Daoy (cell line): ENCODE results near the gene TET2. TPM values are rescaled to one million over a fixed set of nuclear protein-coding genes. Genes with fewer than 3 reads are reported as not detected.
A peak's percentile ranks its signal among the peaks of the same experiment; 100 is the strongest.

ENCODE experiments used
- DNase-seq: peaks from one replicate; pipeline ENCODE4 v3.0.0-alpha.2; 2015; ENCODE audit warnings: low read depth
- total RNA-seq: library from RNA; depleted of rRNA; stranded (reverse); fragments of >200 nt; shearing (Covaris generic); gene quantifications from 2 replicates; pipeline ENCODE4 v1.2.3, GENCODE V29; 2014

The TET2 gene
- total RNA-seq, 1 experiment from 2014 or later = 3.2 TPM

DNA sequence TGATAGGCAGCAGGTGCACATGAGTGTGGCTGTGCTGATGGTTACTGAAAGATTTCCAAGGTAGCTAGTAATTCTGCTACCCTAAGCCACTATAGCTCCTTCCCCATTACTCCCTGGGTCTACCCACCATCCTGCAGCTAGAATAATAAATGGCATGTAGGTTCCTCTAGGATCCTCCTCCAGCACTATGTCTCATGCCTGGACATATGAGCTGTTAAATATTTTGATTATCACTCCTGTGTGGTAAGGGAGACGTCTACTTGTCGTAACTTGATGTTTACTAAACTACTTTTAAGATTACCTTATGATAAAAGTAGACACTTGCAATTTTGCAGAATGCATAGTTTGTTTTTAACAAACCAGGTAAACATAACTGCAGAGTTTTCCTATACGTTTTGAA is 35.5 kb downstream of the TET2 start:
- no peak for DNase-seq

DNA sequence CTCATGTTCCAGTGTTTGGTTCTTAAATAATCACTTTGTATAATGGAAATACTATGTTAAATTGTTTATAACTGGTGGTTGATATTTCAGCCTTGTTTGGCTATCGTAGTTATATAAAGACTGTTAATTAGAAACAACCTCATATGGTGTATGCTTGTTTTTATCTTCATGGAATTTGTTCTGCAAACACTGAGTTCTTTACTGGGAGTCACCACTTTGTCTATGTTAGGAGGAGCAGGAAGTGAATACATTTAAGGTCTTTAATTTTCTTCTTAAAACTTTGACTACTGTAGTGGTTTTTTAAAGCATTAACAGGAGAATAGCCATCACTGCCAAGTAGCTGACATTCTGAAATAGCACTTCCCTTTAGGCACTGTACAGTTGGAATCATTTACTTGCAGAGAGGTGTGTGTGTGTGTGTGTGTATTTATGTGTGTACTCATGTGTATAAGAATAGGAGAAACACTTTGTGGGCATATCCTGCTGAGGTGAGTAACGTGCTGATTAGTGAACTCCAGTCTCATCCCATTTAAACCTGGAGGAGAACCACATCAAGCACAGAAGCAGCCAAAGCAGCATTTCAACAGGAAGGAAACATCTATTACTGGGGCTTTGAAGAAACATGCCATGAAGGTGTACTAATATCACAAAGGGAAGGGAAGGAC is 37.8 kb downstream of the TET2 start:
- DNase-seq = no peak

DNA sequence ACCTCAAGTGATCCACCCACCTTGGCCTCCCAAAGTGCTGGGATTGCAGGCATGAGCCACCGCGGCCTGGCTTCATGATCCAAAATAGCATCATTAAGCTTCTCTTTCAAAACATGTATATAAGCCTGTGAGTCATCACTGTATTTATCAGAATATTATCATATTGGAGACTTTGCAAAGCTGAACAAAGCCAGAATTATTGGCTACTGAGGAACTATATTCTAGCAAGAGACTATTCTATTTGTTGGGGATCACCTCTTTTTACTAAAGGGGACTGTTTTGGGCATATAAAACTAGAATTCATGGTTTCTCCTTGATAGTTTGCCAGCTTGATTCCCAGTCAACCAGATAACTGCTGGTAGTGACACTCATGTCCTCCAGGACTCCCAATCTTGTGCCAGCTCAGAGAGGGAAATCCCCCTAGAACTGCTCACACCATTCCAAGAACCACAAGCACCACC is 40.1 kb downstream of the TET2 start:
- DNase-seq = peak; percentile 64

DNA sequence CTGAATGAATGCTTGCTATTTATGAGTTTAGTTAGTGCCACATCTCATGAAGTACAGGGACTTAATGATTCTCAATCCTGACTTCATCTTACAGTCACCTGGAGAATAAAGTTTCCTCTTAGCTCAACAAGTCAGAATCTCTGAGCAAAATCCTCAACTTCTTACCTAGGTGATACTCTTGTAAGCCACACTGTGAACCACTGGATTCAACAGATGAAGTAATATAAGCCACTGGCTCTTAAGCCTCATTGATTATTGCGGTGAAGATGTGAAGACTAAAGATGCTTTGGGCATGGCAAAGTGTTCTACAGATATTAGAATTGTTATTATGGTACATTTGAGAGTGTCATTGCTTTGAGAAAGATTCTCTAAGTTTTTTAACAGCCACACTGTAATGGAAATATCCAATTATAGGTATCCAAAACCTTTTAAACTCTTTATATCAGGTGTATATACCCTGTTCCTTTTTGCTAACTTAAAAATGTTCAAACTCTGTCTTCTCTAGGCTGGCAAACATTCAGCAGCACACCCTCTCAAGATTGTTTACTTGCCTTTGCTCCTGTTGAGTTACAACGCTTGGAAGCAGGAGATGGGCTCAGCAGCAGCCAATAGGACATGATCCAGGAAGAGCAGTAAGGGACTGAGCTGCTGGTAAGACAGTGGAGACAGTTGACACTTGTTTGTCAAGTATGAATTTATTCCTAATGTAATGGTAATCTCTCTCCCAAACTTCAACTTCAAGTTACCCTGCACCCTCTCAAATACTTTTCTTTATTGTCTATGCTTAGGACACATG is 43.4 kb downstream of the TET2 start:
- no peak for DNase-seq

DNA sequence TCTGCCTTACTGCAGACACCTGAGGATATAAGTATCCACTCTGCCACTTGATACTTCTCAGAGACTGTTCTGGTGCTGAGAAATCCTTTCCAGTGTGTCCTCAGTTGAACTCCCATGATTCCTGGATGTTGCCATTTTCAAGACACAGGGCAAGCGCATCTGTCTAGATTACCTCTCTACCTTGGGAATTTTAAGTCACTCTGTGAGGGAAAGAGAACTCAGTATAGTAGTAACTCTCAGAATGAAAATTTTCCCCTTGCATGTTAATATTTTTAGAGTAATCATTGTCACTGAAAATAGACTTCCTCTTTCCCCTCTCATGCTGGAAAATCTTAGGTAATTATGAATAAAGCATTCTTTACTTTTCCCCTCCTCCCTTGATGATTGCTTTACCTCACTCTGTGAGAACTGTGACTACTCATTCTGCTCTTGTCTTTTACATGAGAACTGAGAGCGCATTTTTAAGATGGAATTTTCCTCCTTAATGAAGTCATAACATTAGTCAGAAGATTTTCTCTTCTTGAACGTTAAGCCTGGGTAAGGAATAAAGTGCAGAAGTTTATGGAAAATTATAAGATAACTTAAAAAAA is 45.0 kb downstream of the TET2 start:
- no peak for DNase-seq

DNA sequence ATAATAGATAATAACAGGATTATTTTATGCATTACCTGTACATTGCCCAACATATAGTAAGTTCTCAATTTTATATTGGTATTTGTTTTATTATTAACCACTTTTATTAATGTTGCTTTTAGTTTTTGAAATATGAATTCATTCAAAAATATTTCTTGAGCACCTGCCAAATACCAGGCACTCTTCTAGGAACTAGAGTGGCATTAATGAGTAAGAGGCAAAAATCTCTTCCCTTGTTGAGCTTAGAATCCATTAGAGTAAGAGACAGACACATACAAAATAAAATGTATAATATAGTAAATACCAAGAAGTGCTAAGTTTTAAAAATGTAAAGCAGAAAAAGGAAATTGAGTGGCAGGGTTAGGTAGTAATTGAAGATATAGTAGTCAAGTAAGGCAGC is 45.8 kb downstream of the TET2 start:
- no peak for DNase-seq

DNA sequence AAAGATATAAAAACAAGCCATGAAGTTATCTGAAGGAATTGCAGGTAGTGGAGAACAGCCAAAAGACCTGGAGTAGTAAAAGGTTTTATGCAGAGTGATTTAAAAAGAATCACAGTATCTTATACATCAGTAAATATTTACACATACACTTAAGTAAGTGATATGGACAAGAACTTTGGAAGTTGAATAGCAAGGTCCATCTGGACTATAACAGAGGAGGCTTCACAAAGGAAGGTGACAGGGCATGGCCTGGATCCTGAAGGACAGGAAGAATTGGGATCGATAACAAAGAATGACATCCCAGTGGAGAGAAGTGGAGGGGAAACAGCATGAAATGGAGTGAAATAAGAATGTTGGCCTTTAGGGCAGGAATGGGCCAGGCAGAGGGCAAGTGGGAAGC is 46.2 kb downstream of the TET2 start:
- DNase-seq = no peak

DNA sequence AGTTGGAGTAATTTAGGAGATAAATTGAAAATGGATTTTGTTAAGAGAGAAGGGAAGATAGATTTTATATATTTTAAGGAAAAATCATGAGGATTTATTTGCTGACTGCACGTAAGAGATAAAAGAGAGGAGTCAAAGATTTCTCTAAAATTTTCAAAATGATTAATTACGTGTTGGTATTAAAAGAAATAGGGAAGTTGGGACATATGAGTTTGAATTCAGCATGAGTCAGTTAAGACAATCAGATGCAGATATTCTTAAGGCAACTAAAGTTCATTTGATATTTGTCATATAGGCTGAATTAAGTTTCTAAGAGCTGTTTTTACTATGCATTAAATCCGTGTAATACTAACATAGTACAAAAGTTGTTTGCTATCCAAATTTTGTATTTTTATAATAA is 46.9 kb downstream of the TET2 start:
- DNase-seq = no peak

DNA sequence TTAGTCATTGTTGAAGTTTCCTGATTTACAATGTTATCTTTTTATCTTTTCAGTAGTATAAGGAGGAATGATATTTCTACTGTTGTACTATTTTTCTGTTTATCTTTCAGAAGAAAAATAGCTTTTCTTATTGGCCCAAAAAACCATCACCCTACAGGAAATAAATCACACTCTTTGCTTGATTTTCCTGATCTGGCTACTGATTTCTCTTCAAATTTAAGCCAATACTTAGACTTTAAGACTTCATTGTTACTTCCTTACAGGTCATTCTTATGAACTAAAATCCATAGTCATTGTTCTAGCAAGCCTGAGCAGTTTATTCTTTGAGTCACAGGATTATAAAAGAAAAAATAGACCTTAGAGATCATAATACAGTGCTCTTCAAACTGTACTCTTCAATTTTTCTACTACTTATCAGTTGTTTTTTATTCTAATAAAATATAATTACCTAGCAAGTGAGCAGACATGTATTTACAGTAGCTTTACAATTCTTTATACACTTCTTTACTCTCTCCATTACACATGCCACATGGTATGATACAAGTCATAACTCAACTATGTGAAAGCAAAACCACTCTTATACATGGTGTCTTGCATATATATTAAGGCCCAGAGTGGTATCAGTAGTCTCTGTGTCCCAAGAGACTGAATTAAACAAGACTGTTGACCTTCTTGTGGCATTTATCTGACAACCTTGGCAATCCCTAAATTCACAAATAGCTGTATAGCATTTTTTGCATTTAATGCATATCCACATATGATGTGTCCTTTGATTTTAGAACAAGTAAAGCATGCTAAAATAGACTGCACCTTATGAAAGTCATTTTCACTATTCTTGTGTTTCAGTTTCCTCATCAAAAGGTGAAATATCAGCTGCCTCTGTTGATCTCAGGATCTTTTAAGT is 47.9 kb downstream of the TET2 start:
- no peak for DNase-seq

DNA sequence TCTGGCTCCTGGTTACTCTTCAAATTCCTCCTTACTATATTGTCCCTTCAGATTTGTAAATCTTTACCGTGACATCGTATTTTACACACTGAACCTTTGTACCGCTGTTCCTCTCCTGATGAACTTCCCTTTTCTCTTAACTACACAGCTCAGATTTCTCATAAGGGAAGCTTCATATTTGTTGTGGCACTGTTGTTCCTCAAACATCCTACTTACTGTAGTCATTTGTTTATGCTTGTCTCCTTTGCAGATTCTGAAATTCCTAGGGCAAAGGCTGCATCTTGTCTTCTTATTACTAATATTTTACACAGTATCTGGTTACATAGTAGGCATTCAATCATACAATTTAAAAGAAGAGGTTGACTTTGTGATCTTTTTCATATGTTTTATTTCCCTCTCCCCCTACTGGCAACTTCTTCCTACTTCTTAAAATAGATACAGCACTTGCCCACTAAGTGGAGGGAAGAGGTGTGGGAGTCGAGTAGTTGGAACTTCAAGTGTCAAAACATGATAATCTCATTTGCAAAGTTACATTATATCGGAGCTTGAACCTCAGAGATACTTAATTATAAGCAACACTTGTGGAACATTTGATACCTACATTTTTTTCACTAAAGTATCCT is 50.0 kb downstream of the TET2 start:
- DNase-seq = no peak

DNA sequence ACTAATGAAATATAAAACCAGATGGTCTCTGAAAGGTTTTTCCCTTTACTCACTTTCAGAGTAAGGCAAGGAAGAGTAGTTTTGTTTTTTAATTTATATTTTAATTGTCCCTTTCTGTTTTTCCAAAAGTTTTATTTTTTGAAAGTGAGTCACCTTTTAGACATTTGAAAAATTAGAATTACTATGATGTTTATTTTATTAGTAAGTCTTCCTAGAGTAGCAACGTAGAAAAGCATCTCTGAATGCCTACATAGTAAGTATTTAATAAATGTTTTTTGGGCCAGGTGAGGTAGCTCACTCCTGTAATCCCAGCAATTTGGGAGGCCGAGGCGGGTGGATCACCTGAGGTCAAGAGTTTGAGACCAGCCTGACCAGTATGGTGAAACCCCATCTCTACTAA is 51.1 kb downstream of the TET2 start:
- DNase-seq = no peak

DNA sequence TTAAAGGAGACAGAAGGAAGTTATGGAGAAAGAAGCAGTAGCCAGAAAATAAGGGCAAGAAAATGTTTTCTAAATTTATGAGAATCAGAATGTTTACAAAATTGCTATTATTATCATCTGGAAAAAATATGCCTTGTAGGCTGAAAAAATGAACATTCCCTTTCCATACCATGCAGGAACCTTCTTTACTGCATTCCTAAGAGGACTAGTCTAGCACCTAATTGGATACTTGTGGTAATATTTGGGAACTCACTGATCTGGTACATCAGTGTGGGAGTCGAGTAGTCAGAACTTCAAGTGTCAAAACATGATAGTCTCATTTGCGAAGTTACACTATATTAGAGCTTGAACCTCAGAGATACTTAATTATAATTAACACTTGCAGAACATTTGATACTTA is 51.9 kb downstream of the TET2 start:
- DNase-seq = no peak

DNA sequence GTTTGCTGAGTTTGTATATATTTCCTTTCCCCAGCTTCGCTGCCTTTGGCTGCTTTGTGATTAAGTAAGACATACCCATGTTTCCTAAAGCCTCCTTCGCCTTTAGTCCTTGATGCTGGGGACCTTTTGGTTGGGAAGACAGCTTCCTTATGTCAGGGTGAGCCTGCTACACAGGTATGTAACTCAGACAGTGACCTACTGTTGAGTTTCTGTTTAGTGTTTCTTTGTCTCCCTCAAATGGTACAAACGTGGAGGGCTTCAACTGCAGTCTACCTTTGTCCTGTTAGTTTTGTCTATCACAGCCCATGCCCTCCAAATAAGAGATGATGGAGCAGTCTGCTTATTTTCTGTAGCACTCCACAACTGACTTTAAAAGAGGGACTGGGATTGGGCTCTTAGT is 59.5 kb downstream of the TET2 start:
- no peak for DNase-seq

DNA sequence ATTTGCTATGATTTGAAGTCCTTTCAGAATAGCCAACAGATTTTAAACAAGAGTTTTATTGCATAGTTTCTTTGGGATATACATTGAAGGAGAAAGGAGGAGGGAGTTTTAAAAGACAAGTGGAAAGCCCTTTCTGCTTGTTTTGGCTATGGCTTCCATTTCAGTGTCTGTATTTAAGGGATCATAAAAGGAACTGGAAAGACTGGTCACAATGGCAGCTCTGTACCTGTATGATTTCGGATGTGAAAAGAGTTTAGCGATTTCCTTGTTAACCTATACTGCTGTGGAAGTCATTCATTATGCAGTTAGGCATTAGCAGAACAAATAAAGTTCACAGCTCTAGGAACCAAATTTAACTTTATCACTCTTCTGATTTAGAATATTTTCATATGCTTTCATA is 60.7 kb downstream of the TET2 start:
- no peak for DNase-seq

DNA sequence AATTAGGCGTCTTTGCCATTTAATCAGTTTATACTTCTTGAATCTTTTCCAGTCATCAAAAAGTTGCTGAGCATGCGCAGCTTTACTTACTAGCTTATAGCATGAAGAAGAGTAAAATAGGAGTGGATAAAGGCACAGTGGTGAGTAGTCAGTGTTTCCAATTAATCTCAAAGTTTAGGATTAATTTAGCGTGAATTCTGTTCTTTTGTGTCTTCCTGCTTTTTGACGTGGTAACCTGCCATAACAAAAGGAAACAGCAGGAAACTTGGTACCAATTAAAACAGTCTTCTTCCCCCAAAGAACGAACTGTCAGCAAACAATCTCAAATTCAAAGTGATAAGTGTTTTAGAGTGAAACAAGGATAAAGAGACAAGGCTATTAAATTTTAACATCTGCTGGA is 61.9 kb downstream of the TET2 start:
- no peak for DNase-seq

DNA sequence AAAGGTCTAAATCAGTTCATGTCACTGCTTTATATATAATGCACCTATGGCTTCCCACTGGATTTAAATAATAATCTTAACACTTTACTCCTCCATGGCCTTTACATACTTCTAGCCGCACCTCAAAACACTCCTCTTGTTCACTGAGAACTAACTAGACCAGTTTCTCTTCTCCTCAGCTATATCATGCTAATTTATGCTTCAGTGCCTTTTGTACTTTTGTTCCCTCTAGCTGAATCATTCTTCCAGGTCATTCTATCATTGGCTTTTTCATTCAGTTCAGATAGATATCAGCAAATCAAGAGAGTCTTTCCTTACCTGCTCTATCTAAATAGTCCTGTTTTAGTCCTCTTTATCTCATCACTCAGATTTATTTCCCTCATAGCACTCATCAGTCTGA is 64.2 kb downstream of the TET2 start:
- DNase-seq = no peak

DNA sequence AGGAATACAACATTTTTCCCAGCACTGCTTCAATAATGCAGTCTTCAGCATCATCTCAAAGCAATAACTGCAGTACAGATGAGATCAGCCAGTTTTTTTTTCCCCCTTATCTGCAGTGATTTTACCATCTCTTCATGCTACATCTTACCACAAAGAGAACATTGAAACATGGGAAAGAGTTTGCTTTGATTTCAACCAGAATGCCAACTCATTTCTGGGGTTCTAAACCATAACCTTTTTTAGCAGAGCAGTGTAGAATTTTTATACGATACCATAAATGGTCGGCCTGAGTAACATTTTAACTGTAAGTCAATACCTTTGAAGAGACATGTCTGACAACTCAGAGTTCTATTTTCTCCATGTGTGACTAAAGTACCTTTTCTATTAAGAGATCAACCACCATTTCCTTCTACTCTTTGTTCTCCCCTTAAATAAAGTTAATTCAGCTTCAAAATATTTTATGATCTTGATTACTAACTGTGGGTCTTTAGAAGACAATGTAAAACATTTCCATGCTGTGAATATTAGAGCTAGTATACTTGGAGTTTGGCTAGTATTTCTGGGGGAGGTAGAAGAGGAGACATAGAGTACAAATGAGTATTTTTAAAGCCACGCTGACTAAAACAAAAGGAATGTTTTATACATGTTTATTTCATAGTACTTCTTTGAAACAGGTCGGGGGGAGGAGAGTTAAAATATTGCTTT is 69.1 kb downstream of the TET2 start:
- DNase-seq = no peak

DNA sequence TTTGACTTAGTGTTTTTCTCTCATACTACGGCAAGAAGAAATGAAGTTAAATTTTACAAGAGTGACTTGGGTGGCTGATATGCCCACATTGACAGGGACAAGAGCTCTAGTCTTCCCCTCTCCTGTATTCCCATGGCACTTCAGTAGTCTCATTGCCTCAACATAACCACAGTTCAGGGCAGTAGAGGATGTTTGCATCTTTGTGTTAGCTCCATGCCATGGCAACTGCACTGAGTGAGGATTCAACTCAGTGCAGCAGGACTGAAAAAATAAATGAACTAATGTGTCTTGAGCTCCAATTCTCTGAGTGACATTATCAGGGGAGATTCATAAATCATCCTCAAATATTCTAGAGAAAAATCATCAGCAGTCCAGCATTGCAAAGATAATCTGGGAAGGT is 78.8 kb downstream of the TET2 start:
- no peak for DNase-seq

DNA sequence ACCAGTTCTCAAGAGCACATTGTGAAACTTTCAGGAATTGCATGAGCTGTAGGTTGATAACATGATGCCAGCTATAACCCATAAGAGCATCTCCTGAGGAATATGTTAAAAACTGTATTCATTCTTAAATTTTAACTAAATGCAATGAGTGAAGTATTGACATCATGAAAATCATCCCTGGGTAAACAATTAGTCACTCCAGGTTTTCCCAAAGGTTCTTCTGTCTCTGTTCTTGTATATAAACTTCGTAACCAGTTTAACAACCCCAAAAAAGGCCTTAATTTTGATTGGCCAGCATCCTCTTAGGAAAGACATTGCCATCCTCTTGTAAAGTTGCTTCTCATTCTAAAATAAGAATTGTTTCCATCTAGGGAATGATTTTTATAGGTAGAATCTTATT is 80.4 kb downstream of the TET2 start:
- no peak for DNase-seq

DNA sequence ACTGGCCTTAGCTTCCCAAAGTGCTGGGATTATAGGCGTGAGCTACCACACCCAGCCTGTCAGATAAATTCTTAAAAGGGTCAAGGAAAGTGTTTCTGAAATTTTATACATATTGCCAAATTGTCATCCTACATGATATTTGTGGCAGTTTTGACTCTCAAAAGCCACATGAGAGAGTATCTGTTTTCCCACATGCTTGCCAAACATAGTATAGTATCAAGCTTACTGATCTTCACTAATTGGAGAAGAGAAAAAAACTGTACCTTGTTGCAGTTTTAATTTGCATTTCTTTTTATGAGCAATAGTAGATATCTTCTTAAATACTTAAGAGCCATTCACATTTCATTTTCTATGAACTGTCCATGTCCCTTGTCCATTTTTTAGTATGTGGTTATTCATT is 83.6 kb downstream of the TET2 start:
- DNase-seq = no peak

DNA sequence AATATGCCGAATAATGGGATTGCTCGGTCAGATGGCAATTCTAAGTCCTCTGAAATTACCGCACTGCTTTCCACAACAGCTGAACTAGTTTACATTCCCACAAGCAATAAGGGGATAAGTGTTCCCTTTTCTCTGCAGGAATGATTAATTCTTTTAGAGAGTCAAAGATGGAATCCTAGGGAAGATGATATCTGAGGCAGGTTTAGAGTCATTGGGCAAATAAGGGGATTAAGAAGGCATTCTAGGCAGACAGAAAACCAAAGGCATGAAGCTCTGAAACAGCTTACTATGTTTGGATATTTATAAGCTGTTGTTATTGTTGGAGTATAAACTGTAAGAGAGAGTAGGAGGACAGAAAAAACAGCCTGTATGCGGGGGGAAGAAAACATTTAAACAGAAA is 85.7 kb downstream of the TET2 start:
- no peak for DNase-seq
